Smooth muscle cell (in vitro differentiated cells): ENCODE measurements around the gene BCAN. TPM values are rescaled to one million over a fixed set of nuclear protein-coding genes. Genes with fewer than 3 reads are reported as not detected.

Experiments used
- DNase-seq: peaks from one replicate; lab custom pipeline; 2025; ENCODE audit not compliant: unreplicated experiment; lab: John Stamatoyannopoulos, UW
- H2AFZ ChIP-seq: fragments of 200-600 bp; sonication (generic); 2 replicates; pipeline ENCODE4 v1.6.0; 2016; ENCODE audit warnings: antibody characterized with exemption, low read depth, mild to moderate bottlenecking
- H3F3A ChIP-seq: fragments of 200-600 bp; sonication (generic); 2 replicates; pipeline ENCODE4 v1.6.0; 2017; ENCODE audit warnings: antibody characterized with exemption, low read depth
- H3K27ac ChIP-seq: fragments of 200-600 bp; sonication (generic); 2 replicates; pipeline ENCODE4 v1.5.1; 2016; ENCODE audit warnings: low read depth, mild to moderate bottlenecking
- H3K27me3 ChIP-seq: fragments of 200-600 bp; sonication (generic); 2 replicates; pipeline ENCODE4 v1.6.1; 2016; ENCODE audit warnings: low read depth, mild to moderate bottlenecking
- H3K36me3 ChIP-seq: fragments of 200-600 bp; sonication (generic); 2 replicates; pipeline ENCODE4 v1.5.1; 2016; ENCODE audit warnings: low read depth
- H3K4me1 ChIP-seq: fragments of 200-600 bp; sonication (generic); 2 replicates; pipeline ENCODE4 v1.5.1; 2016; ENCODE audit warnings: low read depth
- H3K4me2 ChIP-seq: fragments of 200-600 bp; sonication (generic); 2 replicates; pipeline ENCODE4 v1.6.0; 2016; ENCODE audit warnings: mild to moderate bottlenecking
- H3K4me3 ChIP-seq: fragments of 200-600 bp; sonication (generic); 2 replicates; pipeline ENCODE4 v1.5.1; 2016; ENCODE audit warnings: mild to moderate bottlenecking
- H3K79me2 ChIP-seq: fragments of 200-600 bp; sonication (generic); 2 replicates; pipeline ENCODE4 v1.6.0; 2016; ENCODE audit warnings: low read depth, mild to moderate bottlenecking
- H3K9ac ChIP-seq: fragments of 200-600 bp; sonication (generic); 2 replicates; pipeline ENCODE4 v1.6.0; 2016; ENCODE audit warnings: low read depth
- H3K9me3 ChIP-seq: fragments of 200-600 bp; sonication (generic); replicated peaks from 2 replicates; pipeline ENCODE4 v1.5.1; 2016; ENCODE audit warnings: low read depth
- H4K20me1 ChIP-seq: fragments of 200-600 bp; sonication (generic); 2 replicates; pipeline ENCODE4 v1.6.0; 2016; ENCODE audit warnings: low read depth
- WGBS: methylation state at CpG from one replicate; pipeline ENCODE4 v1.1.7; 2016; ENCODE audit warnings: low lambda C conversion rate; 5-methylcytosine and 5-hydroxymethylcytosine counted together
- polyA plus RNA-seq: library from polyadenylated mRNA; unstranded; fragments of >200 nt; fragmentation: Nextera tagmentation; extraction: Ambion mirVana; gene quantifications from 2 replicates; pipeline ENCODE4 v1.2.1, GENCODE V29; 2016
- total RNA-seq: library from RNA; depleted of rRNA; stranded (reverse); fragments of >200 nt; gene quantifications from 2 replicates; pipeline ENCODE4 v1.2.3, GENCODE V29; 2014
- TF ChIP-seq, protein P1 (sequence below): fragments of 200-600 bp; sonication (generic); IDR thresholded peaks from 2 replicates; pipeline ENCODE4 v1.5.1; 2017; ENCODE audit warnings: borderline replicate concordance, mild to moderate bottlenecking, antibody characterized with exemption; ENCODE audit not compliant: insufficient read depth, poor library complexity, severe bottlenecking

Gene BCAN
- total and polyA plus RNA-seq, 2 experiments from 2014 or later = 0.79 TPM; not detected in 1

DNA sequence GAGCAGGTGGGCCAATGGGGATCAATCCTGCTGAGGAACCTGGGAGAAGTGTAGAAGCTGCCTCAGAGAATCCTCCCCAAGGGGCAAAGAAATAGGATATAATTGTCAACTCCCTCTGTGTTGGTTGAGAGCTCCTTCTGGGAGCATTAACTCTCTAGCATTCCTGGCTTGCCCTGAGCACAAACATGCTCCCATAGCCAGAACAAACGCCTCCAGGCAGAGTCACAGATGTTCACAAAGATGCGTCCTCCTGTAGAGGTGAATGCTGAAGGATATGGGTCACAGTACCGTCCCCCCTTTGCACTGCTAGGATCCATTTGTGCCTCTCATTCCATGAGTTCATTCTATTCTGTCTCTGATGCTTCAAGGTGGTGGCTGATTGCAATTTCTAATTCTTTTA lies 9.6 kb upstream of the BCAN start:
- Histone ChIP-seq H3K4me1 (no peaks in the 10 kb centered on the region), H3K79me2 (no peaks in the 10 kb centered on the region), H3K36me3 (no peaks in the 10 kb centered on the region), H3K27ac (no peak overlapping the region), H2AFZ (no peak overlapping the region), H3K4me2 (no peak overlapping the region), H3F3A (no peaks in the 10 kb centered on the region), H4K20me1 (no peaks in the 10 kb centered on the region), H3K9me3 (no peaks in the 10 kb centered on the region), H3K4me3 (no peak overlapping the region), H3K9ac (no peak overlapping the region), H3K27me3 (peaks cover 60% of the 10 kb centered on the region)
- TF ChIP-seq, protein P1, sequence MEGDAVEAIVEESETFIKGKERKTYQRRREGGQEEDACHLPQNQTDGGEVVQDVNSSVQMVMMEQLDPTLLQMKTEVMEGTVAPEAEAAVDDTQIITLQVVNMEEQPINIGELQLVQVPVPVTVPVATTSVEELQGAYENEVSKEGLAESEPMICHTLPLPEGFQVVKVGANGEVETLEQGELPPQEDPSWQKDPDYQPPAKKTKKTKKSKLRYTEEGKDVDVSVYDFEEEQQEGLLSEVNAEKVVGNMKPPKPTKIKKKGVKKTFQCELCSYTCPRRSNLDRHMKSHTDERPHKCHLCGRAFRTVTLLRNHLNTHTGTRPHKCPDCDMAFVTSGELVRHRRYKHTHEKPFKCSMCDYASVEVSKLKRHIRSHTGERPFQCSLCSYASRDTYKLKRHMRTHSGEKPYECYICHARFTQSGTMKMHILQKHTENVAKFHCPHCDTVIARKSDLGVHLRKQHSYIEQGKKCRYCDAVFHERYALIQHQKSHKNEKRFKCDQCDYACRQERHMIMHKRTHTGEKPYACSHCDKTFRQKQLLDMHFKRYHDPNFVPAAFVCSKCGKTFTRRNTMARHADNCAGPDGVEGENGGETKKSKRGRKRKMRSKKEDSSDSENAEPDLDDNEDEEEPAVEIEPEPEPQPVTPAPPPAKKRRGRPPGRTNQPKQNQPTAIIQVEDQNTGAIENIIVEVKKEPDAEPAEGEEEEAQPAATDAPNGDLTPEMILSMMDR = no peak
- no peak for DNase-seq
- 70% methylated on average over 3 of the region's 3 CpGs for WGBS

DNA sequence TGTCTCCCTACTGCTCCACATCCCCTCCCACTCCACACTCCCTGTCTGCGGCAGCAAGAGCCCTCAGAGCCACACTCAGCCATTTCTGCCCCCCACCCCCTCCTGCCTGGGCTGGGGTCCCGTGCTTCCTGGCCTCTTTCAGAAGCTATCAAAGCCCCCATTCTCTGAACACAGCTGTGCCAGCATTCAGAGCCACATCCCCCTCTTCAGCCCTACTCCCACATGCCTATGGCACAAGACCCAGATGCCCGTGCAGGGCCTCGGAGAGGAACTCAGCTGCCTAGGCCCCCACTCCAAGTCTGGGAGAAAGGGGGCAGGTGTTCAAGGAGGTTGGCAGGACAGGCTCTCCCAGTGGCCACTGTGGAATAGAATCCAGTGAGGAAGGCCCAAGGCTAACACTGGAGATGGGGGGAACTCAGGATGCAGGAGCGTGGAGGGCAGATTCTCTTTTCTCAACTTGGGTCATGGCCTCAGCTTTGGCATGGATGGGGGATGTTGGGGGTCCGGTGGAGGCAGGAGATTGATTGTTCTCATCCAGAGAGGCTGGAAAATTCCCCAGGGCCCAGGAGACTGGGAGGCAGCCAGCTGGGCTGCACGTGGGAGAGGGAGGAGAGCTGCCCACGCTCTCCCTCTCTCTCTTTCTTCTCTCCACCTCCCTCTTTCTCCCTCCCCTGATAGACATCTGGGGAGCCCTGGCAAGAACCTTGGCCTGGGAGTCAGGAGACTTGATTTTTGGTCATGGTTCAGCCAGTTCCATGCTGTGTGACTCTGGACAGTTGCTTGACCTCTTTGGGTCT lies 3.5 kb upstream of the BCAN start:
- Histone ChIP-seq H3K79me2 (no peaks in the 10 kb centered on the region), H4K20me1 (peaks cover 12% of the 10 kb centered on the region), H3K4me3 (no peak overlapping the region), H3K9ac (no peak overlapping the region), H3K4me1 (peaks cover 14% of the 10 kb centered on the region), H3K36me3 (no peaks in the 10 kb centered on the region), H3K27me3 (peaks cover 89% of the 10 kb centered on the region), H3K9me3 (no peaks in the 10 kb centered on the region), H2AFZ (no peak overlapping the region), H3K4me2 (no peak overlapping the region), H3F3A (no peaks in the 10 kb centered on the region), H3K27ac (no peak overlapping the region)
- 67% methylated on average over 8 of the region's 8 CpGs for WGBS
- DNase-seq = no peak
- TF ChIP-seq, protein P1 = no peak

DNA sequence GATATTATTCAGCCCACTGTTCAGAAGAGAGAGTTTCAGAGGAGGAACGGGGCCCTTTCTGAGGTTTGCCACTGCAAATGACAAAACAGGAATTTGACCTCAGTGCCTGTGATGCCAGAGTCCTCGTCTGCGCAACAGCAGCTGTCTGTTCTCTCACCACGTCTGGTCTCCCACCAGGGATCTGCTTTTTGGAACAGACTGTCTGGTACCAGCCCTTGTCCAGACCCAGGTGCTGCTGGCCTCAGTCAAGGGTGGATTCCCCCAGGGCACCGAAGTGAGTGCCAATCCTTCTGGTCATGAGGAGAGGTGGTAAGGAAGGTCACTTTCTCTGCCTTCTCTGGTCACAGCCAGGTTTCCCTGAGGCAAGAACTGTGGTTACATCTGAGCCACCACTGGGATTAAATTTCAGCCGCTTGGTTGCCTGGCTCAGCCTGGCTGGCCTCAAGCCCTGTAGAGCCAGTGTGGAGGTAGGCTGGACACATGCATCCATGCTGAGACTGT lies 2.3 kb upstream of the BCAN start:
- TF ChIP-seq, protein P1 = no peak
- Histone ChIP-seq H3F3A (no peaks in the 10 kb centered on the region), H3K9me3 (no peaks in the 10 kb centered on the region), H3K4me1 (peaks cover 14% of the 10 kb centered on the region), H3K4me3 (no peak overlapping the region), H4K20me1 (peaks cover 12% of the 10 kb centered on the region), H3K9ac (no peak overlapping the region), H2AFZ (no peak overlapping the region), H3K36me3 (no peaks in the 10 kb centered on the region), H3K79me2 (no peaks in the 10 kb centered on the region), H3K27ac (no peak overlapping the region), H3K27me3 (peaks cover 92% of the 10 kb centered on the region), H3K4me2 (no peak overlapping the region)
- 51% methylated on average over 6 of the region's 6 CpGs for WGBS
- DNase-seq = no peak
